NCI-H1436 (cell line): ENCODE measurements around the gene ERVH48-1.
"Not testable (repeated sequence)": the region's sequence is repeated elsewhere in the genome, so short reads cannot be mapped to it uniquely, and the experiment has no call there.

Experiments
- DNase-seq: peaks from one replicate; lab custom pipeline; 2025; lab: John Stamatoyannopoulos, UW

Gene ERVH48-1

DNA sequence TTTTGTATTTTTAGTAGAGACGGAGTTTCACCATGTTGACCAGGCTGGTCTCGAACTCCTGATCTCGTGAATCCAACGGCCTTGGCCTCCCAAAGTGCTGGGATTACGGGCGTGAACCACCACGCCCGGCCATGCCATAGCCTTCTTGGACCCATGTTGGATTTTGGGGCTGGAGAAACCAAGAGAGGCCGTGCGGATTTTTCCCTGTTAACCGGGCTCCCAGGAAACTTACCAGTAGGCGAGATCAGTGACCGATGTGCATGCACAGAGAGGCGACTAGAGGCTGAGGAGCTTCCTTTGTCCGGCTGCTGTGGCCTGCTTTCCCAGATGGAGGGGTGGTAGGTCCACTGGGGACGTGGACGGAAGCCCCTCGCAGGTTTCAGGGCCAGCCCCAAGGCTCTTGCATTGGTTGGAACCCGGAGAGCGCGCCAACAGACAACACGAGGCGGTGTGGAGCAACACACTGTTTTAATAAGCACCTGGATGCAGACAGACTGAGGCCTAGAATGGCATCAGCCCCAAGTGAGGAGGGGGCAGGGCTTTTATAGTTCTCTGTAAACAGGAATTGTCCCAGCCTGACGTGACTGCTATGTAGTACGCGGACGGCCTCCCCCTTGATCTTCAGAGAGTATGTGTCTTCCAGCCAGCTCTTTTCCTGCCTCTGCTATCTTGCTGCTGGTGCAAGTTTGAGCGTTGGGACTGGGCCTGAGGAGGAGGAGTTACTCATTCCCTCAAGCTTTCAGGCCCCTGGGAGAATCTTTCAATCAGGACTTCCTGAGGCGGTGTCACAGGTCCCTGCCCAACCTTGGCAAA, at the start of gene ERVH48-1:
Gene ERVH48-1 (minus strand): TSS at position 517 of the 813 bp plus-strand sequence. CDS start 6,624 bp downstream, outside the sequence.
- no peak for DNase-seq

DNA sequence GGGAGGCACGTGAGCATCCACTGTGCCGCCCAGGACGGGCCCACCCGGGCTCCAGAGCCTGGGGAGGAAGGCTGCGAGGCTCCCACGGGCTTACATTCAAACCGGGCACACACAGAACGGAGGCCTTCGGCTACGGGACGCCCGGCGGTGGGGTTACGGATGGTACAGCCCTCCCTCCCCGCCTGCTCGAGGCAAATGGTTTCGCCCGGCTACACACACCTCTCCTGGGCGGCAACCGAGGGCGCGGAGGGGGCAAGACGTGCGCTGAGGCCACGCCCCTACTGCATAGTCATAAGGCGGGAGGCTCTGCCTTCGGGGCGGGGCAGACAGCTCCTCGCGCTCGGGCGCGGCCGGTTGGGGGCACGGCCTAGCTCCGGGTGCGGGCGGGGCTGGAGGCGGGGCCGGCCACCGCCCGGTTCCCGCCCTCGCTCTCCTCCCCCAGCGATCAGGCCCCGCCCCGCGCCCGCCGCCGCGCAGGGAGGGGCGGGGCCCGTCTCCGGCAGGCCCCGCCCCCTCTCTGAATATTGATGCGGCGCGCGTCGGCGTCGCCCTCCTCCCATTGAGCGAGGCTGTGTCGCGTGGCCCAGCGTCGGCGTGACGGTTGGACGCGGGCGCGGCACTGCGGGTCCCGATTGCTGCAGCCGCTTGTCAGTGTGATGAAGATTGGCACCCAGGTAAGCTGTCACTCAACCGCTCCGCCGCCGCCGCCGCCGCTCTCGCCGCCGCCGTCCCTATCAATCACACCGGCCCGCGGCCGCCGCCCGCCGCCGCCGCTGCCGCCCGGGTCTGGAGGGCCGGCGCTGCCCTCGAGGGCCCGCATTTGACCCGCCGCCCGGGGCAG, 48.8 kb upstream of the ERVH48-1 start, which contains the start of gene PKNOX1:
Gene PKNOX1 (plus strand): TSS at position 572 of the 841 bp plus-strand sequence. CDS start 29,820 bp downstream, outside the sequence.
- DNase-seq: peak; percentile 98

DNA sequence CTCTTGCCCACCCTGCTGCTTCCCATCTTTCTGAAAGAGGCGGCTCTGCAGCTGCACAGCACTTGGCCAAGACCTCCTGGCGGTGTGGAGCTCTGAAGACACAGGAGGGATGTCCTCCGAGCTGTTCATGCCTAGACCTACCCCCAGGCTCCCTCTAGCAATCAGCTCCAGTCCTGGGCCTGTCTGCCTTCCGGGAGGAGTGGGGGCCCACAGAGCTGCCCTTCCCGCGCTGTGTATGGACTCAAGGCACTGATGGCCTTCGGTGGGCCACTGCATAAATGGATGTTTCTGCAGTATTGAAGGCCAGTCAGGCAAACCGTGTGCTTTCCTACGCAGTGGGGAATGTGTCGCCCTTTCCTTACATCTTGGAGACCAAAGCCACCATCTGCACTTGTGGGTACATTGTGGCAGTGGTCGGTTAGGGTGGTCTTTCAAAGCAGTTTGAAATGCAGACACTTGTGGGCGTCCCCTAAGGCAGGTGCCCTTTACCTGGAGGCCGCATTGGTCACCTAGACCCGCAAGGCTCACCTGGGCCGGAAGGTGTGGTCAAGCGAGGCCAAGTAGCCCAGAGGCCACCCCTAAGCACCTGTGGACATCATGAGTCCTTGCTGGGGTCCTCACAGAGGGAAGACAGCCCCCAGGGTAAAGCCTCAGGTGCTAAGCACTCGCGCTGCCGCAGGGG, 48.0 kb upstream of the ERVH48-1 start:
- no peak for DNase-seq

- DNase-seq: no peak
Measured at GRCh38 chr21:42971897-42972275, 46.5 kb upstream of the ERVH48-1 start.

DNA sequence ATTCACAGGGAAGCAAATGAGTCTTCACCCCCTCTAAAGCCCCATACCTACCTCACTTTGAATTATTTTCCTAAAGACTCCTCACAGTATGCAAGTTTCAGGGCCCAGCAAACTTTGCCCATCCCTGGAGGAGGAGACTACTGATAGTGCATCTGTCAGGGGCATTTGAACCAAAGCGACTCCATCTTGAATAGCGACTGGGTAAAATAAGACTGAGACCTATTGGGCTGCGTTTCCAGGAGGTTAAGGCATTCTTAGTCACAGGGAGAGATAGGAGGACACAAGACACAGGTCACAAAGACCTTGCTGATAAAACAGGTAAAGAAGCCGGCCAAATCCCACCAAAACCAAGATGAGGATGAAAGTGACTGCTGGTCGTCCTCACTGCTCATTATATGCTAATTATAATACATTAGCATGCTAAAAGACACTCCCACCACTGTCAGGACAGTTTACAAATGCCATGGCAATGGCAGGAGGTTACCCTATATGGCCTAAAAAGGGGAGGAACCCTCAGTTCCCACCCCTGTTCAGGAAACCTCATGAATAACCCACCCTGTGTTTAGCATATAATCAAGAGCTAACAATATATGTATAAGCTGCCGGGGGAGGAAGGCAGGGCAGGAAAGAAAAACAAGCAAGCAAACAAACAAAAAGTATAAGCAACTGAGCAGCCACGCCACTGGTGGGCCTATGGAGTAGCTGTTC, 45.7 kb upstream of the ERVH48-1 start:
- no peak for DNase-seq

DNA sequence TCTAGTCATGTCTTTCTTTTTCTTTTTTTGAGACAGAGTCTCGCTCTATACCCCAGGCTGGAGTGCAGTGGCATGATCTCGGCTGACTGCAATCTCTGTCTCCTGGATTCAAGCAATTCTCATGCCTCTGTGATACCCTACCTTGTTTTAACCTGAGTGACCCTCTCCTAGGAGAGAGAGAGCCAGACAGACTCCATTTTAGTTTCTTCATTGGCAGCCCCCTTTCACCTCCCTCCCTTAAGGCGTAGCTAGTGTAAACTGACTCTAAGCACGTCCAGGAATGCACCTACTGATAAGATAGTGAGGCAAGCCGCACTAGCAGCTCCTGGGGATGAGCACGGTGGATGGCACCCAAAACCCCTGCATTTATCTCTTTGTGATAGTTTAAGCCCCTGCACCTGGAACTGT, 43.8 kb upstream of the ERVH48-1 start:
- no peak for DNase-seq

GRCh38 chr21:42967616-42968015, 42.2 kb upstream of the ERVH48-1 start:
- DNase-seq: not testable (repeated sequence)

DNA sequence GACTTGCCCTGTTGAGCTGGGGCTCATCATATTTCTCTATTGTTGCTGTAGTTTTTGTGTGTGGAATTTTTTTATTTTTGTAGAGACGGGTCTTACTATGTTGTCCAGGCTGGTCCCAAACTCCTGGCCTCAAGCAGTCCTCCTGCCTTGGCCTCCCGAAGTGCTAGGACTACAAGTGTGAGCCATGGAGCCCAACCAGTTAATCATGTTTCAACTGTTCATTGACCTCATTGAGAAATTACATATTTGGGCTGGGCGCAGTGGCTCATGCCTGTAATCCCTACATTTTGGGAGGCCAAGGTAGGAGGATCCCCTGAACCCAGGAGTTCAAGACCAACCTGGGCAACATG, 39.8 kb upstream of the ERVH48-1 start:
- no peak for DNase-seq

GRCh38 chr21:42964546-42965210, 39.2 kb upstream of the ERVH48-1 start:
- DNase-seq: no peak

- no peak for DNase-seq
Measured at GRCh38 chr21:42964086-42964485, 38.7 kb upstream of the ERVH48-1 start.

DNA sequence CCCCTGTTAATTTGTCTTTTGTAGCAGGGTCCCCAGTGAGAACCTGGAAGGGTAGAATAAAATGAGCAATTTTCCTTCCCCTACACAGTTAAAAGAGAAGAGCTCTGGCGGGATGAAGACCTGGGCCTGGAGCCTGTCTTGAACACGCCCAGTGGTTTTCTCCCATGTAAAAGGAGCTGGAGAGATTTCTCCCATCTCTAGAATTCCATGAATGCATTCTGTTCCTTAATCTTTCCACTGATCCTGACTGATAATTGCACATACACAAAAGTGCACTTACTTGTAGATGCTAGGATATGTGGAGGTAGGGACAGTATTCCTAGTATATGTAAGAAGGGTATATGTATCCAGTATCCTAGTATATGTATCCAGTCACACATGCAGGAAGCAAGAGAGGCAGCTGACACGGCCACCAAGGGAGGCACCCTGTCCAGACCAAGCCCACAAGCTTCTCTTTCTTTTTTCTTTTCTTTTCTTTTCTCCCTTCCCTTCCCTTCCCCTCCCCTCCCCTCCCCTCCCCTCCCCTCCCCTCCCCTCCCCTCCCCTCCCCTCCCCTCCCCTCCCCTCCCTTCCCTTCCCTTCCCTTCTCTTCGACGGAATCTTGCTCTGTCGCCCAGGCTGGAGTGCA, 37.1 kb upstream of the ERVH48-1 start:
- no peak for DNase-seq

DNA sequence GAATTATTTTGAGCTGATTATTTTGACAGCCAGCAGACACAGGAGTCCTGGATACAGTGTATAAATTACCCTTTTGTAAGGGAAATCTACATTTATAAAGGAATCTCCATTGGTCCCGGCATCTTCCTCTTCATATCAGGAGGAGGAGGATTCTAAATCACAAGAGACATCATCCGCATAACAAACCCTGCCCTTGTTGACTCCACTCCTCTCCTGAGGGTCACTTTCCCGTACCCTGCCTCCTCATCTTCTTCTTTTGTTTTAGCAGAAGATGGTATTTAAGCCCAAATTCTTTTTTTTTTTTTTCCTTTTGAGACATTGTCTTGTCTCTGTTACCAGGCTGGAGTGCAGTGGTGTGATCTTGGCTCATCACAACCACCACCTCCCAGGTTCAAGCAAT, 34.3 kb upstream of the ERVH48-1 start:
- no peak for DNase-seq

- DNase-seq: not testable (repeated sequence)
Measured at GRCh38 chr21:42958122-42958521, 32.7 kb upstream of the ERVH48-1 start.

DNA sequence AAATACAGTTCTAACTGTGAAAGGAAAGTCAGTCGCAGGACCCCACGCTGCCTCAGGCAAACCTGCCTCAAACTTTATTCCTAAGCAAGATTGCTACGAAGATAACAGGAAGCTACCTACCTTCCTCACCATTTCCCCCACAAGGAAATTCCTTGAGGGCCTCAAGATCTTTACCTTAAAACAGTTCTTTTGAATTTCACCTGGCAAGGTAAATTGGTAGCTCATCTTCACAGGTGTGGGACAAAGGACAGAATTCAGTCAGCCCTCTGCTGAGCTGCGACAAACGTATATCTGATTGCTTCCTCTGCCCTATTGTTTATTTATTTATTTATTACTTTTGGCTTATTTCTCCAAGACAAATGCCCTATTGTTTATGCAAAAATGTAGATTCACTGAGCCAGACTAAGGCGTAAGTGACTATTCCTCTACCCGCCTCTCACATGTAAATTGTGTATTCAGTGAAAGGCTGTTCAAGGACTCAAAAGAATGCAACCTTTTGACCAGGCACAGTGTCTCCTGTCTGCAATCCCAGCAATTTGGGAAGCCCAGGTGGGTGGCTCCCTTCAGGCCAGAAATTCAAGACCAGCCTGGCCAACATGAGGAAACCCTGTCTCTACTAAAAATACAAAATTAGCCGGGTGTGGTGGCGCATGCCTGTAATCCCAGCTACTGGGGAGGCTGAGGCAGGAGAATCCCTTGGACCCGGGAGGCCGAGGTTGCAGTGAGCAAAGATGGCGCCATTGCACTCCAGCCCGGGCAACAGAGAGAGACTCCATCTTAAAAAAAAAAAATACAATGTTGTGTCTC, 31.6 kb upstream of the ERVH48-1 start:
- DNase-seq: no peak

- not testable (repeated sequence) for DNase-seq
Measured at GRCh38 chr21:42951193-42951592, 25.8 kb upstream of the ERVH48-1 start.

GRCh38 chr21:42949094-42949755, 23.8 kb upstream of the ERVH48-1 start:
- not testable (repeated sequence) for DNase-seq

GRCh38 chr21:42942244-42942643, 16.8 kb upstream of the ERVH48-1 start:
- DNase-seq: no peak

GRCh38 chr21:42941696-42942085, 16.3 kb upstream of the ERVH48-1 start:
- no peak for DNase-seq
